ENCODE results near the gene RIC3. TPM values are rescaled to one million over a fixed set of nuclear protein-coding genes. Genes with fewer than 3 reads are reported as not detected.

Gene RIC3
- total RNA-seq, 1 experiment from 2014 or later = 23.7 TPM

DNA sequence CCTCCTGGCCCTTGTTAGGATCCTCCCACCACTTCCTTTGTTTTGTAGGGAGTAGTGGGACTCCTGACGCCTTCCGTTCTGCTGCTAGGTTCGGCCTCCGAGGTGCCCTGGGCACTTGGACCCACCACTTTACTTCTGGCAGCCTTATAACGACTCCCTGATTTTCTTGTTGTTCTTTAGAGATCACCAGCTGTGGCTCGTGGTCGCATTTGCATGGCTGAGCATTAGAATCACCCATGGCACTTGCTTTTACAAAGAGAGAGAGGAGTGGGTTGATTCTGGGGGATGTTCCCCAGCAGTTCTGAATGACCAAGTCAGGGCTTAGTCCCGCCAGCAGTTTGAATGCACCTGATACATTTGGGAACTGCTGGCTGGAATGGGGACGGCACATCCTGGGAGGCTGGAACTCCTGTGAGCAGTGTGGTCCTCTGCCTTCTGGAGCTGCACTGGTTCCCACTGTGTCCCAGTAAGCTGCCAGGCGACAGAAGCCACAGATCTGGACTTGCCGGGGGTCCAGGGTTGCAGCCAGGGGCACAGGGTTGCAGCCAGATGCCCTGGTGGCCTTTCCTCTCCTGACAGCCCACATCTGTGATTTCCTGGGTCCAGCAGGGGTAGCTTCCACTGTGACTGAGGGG lies 83.7 kb downstream of the RIC3 start:
- no peak overlapping the region for H4K5ac ChIP-seq (ENCODE audit: insufficient read length, low read depth, low read length)
- no peak overlapping the region for H3K27ac ChIP-seq (ENCODE audit: insufficient read length, low read depth, low read length)
- no peak overlapping the region for H2AFZ ChIP-seq (ENCODE audit: low read length)
- TF ChIP-seq, protein P1, sequence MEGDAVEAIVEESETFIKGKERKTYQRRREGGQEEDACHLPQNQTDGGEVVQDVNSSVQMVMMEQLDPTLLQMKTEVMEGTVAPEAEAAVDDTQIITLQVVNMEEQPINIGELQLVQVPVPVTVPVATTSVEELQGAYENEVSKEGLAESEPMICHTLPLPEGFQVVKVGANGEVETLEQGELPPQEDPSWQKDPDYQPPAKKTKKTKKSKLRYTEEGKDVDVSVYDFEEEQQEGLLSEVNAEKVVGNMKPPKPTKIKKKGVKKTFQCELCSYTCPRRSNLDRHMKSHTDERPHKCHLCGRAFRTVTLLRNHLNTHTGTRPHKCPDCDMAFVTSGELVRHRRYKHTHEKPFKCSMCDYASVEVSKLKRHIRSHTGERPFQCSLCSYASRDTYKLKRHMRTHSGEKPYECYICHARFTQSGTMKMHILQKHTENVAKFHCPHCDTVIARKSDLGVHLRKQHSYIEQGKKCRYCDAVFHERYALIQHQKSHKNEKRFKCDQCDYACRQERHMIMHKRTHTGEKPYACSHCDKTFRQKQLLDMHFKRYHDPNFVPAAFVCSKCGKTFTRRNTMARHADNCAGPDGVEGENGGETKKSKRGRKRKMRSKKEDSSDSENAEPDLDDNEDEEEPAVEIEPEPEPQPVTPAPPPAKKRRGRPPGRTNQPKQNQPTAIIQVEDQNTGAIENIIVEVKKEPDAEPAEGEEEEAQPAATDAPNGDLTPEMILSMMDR (conservative IDR thresholded peaks at IDR 0.05) = no peak
- H2BK20ac ChIP-seq (ENCODE audit: low read depth, low read length, poor library complexity, severe bottlenecking) = no peak overlapping the region
- no peak overlapping the region for H3K23ac ChIP-seq (ENCODE audit: insufficient read length, low read depth, low read length)
- H2AK5ac ChIP-seq (ENCODE audit: insufficient read length, low read length) = no peak overlapping the region
- no peaks in the 10 kb centered on the region for H3K9me3 ChIP-seq (ENCODE audit: control insufficient read depth, low read depth, low read length)
- Mint-ChIP-seq H3K9me3 (no peaks in the 10 kb centered on the region), H3K4me3 (0 out of 5 replicates have a peak overlapping the region, but pooled peaks of 1 of the 2 experiments have one; percentile 3), H3K27ac (no peak overlapping the region), H3K36me3 (ENCODE audit: insufficient read depth in 1 of 3, low read depth in 3 of 3) (no peaks in the 10 kb centered on the region; a peak in 1 of 7 replicates), H3K27me3 (ENCODE audit: low read depth) (peaks cover 23% of the 10 kb centered on the region), H3K4me1 (peaks cover 57 to 58% of the 10 kb centered on the region in 2 experiments)
- no CpG with 5 or more reads among the region's 11 CpGs for WGBS (ENCODE audit: extremely low coverage, insufficient read length, low lambda C conversion rate)
- peak overlapping the region; percentile 27 for H3K18ac ChIP-seq (ENCODE audit: insufficient read length, low read depth, low read length)
- H3K79me1 ChIP-seq (ENCODE audit: insufficient read depth, low read depth, low read length, poor library complexity, severe bottlenecking) = no peaks in the 10 kb centered on the region
- no peaks in the 10 kb centered on the region for H3K79me2 ChIP-seq (ENCODE audit: insufficient read depth, low read length)
- no peak overlapping the region for H3K9ac ChIP-seq (ENCODE audit: extremely low read depth, insufficient read length, low read length)
- no peak for DNase-seq
- no peak overlapping the region for H4K8ac ChIP-seq (replicated peaks; ENCODE audit: insufficient read length, low read depth, low read length)
- no peak overlapping the region for H2BK5ac ChIP-seq (ENCODE audit: insufficient read length, low read length)
- no peak overlapping the region for H3K4me2 ChIP-seq (ENCODE audit: insufficient read depth, insufficient read length, low read length)
- H3K23me2 ChIP-seq (ENCODE audit: insufficient read length, low read depth, low read length, poor library complexity, severe bottlenecking) = peaks cover 6% of the 10 kb centered on the region
- H2BK12ac ChIP-seq (ENCODE audit: insufficient read length, low read depth, low read length) = no peak overlapping the region
- H2BK120ac ChIP-seq (ENCODE audit: low read depth, low read length, poor library complexity, severe bottlenecking) = no peak overlapping the region
- H2BK15ac ChIP-seq (ENCODE audit: low read depth, low read length) = no peak overlapping the region
- no peak overlapping the region for H4K91ac ChIP-seq (ENCODE audit: insufficient read length, low read depth, low read length)
- no peak overlapping the region for H3T11ph ChIP-seq (ENCODE audit: low read length)
- H3K14ac ChIP-seq (ENCODE audit: insufficient read depth, low read length) = no peak overlapping the region
- no peak overlapping the region for H3K4ac ChIP-seq (ENCODE audit: low read depth, low read length)
- no peak overlapping the region for H3K56ac ChIP-seq (ENCODE audit: insufficient read length, low read depth, low read length)
- H3K27me3 ChIP-seq (ENCODE audit: insufficient read depth, low read length) = peaks cover 2% of the 10 kb centered on the region; the same call in 1 of the 2 replicates
- H3K4me1 ChIP-seq (ENCODE audit: insufficient read depth, low read length) = peaks cover 10% of the 10 kb centered on the region; the same call in 1 of the 2 replicates
- no peaks in the 10 kb centered on the region for H4K20me1 ChIP-seq (ENCODE audit: control insufficient read depth, insufficient read depth, insufficient read length)

Measured in H9 (cell line).